Measurements from ENCODE around the gene ARSI.
A peak's percentile ranks its signal among the peaks of the same experiment; 100 is the strongest.

Gene ARSI

DNA sequence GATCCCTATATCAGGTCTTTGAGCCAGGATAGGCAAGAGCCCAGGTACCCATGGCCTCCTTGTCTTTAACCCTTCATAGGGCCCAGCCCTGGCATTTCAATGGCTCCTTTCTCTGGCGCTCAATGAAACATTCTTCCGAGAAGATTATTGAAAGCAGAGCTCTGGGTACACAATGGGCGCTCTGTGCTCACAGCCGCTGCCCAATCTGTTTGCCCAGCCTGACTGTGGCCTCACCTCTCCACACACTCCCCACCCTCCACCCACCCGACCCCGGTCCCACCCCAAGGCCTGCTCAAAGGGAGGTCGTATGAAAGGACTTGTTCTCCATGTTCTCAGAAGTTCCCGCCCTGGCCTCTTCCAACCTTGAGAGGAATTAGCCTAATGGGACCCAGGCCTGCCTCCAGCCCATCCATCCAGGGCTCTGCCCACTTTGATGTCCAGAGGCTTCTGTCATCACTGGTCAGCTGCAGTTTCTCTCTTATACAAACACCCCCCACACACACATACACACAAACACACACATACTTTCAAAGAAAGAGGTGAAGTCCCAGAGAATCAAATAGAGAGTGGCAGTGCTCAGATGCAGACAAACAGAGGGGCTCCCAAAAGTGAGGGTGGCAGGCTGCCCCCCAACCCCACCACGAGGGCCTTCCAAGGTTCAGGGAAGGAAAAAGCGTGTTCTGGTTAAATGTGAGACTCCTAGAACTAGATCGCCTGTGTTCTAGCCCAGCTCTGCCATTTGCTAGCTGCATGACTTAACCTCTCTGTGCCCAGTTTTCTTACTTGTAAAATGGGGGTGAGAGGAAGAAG, 5.1 kb upstream of the ARSI start:
- DNase-seq: no peak

DNA sequence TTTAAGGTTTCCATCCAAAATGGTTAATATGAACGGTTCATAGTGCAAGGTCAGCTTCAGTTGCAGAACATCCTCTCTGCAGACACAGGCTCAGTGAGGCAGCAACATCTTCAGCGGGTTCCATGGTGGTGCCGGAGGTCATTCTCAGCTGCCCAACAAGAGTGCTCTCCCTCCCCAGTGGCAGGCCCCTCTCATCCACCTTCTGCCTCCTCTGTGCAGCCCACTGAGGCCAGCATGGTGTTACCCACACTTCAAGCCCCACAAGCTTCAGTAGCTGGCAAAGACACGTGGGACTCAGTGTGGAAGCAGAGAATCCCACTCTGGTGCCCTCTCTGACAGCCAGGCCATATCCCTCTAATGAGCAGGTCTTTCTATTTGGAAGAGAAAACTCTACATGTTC, 4.1 kb upstream of the ARSI start:
- no peak for DNase-seq

GRCh38 chr5:150305557-150305956, 2.9 kb upstream of the ARSI start:
- DNase-seq: no peak

GRCh38 chr5:150305095-150305494, 2.4 kb upstream of the ARSI start:
- no peak for DNase-seq

- DNase-seq: no peak
These were observed 1.9 kb upstream of the ARSI start for GRCh38 chr5:150304481-150305081.

GRCh38 chr5:150303660-150304386, 1.1 kb upstream of the ARSI start:
- DNase-seq: no peak

DNA sequence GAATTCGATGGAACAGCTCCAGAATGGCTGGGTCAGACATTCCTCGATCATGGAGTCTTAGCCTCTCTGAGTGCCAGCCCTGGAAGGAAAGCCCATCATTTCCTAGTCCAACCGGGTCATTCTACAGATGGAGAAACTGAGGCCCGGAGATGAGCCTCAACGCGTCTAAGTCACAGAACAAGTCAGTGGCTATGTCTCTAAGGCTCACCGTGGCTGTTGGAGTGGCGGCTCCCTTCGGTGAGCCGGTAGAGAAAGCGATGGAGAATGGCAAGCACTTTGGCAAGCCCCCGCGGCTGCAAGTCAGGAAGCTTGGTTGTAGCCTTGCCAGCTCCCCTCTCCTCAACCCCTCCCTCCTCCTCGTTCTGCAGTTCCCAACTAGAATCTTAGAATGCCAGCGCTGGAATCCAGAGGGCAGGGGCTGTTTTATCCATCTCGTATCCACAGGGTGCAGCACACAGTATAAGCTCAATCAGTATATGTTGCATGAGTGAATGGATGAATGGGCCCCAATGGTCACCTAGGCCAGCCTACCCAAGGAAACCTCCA, 438 bp upstream of the ARSI start:
- DNase-seq: no peak

GRCh38 chr5:150301901-150302300, 804 bp downstream of the ARSI start:
- no peak for DNase-seq

DNA sequence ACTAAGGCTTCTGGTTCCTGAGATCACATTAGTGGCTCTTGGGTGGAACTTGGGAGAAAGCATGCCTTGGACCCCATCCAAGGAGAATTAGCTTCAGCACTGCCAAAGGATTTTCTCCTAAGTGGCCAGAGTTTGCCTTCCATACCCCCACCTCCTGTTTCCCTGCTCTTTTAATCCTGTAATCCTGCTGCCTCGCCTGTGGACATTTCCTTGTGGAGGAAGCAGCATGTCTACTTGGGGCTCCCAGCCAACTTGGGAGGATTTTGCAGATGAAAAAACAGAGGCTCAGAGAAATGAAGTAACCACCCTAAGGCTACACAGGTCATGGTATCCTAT, 1.6 kb downstream of the ARSI start:
- no peak for DNase-seq

- no peak for DNase-seq
These were observed 2.1 kb downstream of the ARSI start for GRCh38 chr5:150300496-150301169.

GRCh38 chr5:150299571-150300327, 3.0 kb downstream of the ARSI start:
- DNase-seq: no peak

DNA sequence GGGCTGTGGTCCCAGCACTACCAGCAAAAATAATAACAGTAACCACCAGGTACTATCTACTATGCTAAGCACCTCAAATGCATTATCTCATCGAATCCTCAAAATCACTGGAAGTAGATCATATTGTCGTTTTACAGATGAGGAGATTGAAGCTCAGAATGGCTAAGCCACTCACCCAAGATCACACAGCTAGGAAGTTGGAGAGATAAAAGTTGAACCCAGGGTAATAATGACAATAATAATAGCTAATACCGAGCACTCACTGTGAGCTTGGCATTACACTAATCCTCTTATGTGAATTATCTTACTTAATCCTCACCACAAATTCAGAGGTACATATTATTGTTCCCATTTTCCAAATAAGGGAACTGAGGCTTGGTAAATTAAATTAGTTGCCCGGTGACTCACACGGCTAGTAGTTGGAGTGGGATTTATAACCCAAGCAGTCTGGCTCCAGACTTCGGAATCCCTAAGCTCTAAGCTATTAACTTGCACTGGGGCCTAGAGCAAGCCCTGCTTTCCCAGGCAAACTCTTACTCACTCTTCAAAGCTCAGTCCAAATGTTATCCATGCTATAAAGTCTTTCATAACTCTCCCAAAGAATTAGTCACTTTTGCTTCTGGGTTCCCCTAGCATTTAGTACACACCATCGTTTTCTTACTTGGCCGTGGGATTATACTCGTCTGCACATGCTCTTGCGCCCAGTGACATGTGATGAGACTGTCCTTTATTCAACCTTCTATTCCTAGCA, 3.8 kb downstream of the ARSI start:
- no peak for DNase-seq

GRCh38 chr5:150297934-150298595, 4.6 kb downstream of the ARSI start:
- no peak for DNase-seq

DNA sequence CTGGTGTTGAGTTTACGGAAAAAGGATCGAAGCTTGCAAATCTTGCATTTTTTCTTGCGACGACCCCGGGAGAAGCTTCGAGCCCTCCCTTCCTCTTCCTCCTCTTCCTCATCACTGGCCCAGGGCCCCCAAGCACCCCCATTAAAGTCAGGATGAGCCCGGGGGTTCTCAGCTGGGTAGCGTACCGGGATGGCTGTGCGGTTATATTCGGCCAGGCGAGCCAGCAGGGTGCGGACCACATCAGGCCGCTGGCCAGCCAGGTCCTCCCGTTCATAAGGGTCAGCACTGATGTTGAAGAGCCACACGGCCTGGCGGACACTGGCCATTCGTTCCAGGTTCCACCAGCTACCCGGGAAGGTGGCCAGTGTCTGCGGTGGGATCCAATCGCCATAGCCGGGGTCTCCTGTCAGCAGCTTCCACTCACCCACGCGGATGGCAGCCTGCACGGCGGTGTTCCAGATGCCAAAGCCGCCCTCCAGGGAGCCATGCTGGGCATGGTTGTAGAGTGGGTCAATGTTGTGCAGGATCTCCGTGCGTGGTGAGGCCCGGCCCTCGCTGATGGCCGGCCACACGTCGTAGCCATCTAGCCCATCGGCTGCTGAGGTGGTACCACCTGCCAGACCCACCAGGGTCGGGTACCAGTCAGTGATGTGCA, 5.3 kb downstream of the ARSI start:
- no peak for DNase-seq

DNA sequence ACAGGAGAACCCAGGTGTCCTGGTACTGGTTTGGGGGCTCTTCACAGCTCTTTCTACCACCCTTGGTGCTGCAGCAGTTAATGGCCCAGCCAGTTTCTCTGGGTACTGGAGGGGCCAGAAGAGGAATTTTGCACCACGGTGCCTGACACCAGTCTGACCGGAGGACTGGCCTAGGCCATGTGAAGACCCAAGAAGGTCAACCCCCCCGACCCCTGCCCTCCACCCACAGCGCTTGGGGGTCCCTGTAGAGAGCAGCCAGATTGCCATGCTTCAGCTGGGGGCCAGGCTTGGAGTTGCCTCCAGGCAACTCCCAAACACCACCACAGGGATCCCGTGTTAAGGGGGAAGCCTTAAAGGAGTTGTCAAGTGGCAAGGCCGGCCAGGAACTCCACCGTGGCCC, 6.2 kb downstream of the ARSI start:
- DNase-seq: no peak

GRCh38 chr5:150295741-150296486, 6.8 kb downstream of the ARSI start:
- DNase-seq: no peak

DNA sequence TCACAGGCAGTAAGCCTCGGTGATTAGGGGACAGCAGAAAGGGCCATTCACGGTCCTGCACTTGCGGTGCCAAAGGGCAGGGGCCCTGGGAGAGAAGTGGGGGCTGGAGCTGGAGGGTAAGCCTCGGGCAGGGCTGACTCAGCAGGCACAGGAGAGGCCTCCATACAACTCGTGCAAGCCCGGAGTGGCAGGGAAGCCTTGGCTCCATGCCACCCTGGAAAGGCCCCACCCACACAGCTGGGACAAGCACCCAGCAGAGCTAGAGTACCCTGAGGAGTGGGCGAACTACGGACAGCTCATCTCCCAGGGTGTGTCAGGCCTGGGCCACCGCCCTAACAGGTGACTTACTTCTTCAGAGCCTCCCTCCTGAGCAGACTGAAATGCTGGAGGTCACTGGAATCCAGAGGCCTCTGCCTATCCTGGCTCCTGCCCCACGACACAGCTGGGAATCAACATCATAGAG, 7.5 kb downstream of the ARSI start:
- DNase-seq: peak in 1 of 2 experiments; percentile 8

- DNase-seq: no peak
These were observed 8.1 kb downstream of the ARSI start for GRCh38 chr5:150294551-150295071.
